ENCODE results near the gene LRRC74A. TPM values are rescaled to one million over a fixed set of nuclear protein-coding genes. Genes with fewer than 3 reads are reported as not detected.

LRRC74A gene
- total and polyA plus RNA-seq, 9 of the 15 experiments (the other 6 are each of a cell fraction or from before 2014, with no cell fraction given): not detected

DNA sequence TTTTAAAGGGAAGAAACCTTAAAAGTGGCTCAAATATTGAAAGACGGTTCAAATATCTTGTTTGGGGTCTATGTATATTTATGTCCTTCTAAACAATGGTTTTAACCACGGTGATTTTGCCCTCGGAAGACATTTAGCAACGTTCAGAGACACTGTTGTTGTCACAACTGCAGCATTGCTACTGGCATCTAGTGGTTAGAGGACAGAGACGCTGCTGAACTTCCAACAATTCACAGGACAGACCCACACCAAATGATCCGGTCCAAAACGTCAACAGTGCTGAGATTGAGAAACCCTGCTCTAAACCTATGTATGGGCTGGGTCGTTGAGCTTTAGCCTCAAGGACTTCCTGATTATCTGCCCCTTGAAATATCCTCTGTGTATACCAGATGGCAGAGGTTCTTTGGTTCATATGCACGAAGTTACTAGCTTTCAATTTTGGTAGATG is 15.2 kb upstream of the LRRC74A start (continued):
- TF ChIP-seq RBM25 (IDR thresholded peaks at IDR 0.05; ENCODE audit: low read depth, low read length, severe bottlenecking): no peak
- TF ChIP-seq ZNF395 (CRISPR knock-in tag; IDR thresholded peaks at IDR 0.05): no peak

DNA sequence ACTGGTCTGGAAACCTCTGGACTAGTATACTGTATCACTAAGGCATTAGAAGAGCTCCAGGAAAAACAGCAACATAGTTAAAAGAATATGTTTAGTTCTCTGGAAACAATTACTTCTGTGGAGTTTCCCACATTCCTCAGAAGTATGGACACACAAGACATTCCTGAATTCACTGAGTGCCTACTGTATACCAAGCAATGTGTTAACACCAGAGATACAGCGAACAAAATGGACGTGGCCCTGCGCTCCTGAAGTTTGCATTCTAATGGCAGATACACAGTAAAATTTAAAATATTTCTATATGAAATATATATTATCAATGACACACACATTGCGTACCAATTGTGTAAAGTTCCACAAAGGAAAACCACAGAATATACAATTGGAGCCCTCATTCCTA is 14.6 kb upstream of the LRRC74A start:
- peak in 1 of 4 experiments; percentile 17 for DNase-seq (ENCODE audit: extremely low read depth in 1 of 4, low spot score in 3 of 4)
- H3K36me3 ChIP-seq (ENCODE audit: control insufficient read depth, insufficient read depth, low read length): peaks cover 27% of the 10 kb centered on the region
- CTCF ChIA-PET (ENCODE audit: low intra/inter-chr PET ratio): no interaction called here
- in situ Hi-C loops (cut with MboI) (no loop called here), intact Hi-C loops (cut with micrococcal nuclease) (no loop called here)
- 17% methylated on average over 4 of the region's 4 CpGs for WGBS (ENCODE audit: insufficient coverage, low coverage, missing lambda C conversion rate)
- 0 out of 2 replicates have a peak overlapping the region, but pooled peaks have one; percentile 98 for H2AFZ ChIP-seq (ENCODE audit: low read depth, low read length)
- FAIRE-seq: no peak
- no peaks in the 10 kb centered on the region for H3K27me3 ChIP-seq (ENCODE audit: control insufficient read depth in 2 of 2, insufficient read depth in 2 of 2, low read length in 2 of 2)
- peaks cover 13 to 14% of the 10 kb centered on the region in 2 experiments; a peak in 4 of 5 replicates for H3K4me1 ChIP-seq (replicated peaks in 1 of 2; ENCODE audit: control insufficient read depth in 2 of 2, insufficient read depth in 2 of 2, low read length in 2 of 2)
- peak overlapping the region; percentile 56 for H3K4me3 ChIP-seq
- POLR2A ChIA-PET: interaction anchor here (0.7 to 1.1 kb wide), 5 partner anchors 9 to 122 kb away, joined by 3 to 6 read pairs (median 4); no protein-coding TSS in a partner anchor
- peak overlapping the region; percentile 83 for H3K4me2 ChIP-seq (ENCODE audit: insufficient read depth, low read length)
- peak overlapping the region; percentile 77; the same call in 2 of the 3 replicates for H3K27ac ChIP-seq (ENCODE audit: extremely low read depth, low read depth, low read length)
- H3K9ac ChIP-seq (ENCODE audit: insufficient read depth in 1 of 2, low read depth in 2 of 2, low read length in 2 of 2): peak overlapping the region in 1 of 2 experiments; percentile 76; a peak in 2 of 4 replicates
- no TSS peak for BruUV-seq (replicated peaks)
- no peaks in the 10 kb centered on the region for H4K20me1 ChIP-seq (replicated peaks; ENCODE audit: control insufficient read depth, insufficient read depth, low read length)
- H3K9me1 ChIP-seq (ENCODE audit: control insufficient read depth, insufficient read depth, low read length): no peaks in the 10 kb centered on the region
- peaks cover 25% of the 10 kb centered on the region for H3K79me2 ChIP-seq (ENCODE audit: control insufficient read depth, insufficient read depth, low read length)
- no peaks in the 10 kb centered on the region for H3K9me3 ChIP-seq (replicated peaks; ENCODE audit: control insufficient read depth, insufficient read depth, low read depth, low read length)
- ATAC-seq: peak; percentile 31; the same call in 2 of the 3 replicates
- TF ChIP-seq MYC (IDR thresholded peaks at IDR 0.05; ENCODE audit: low read depth, low read length): no peak
- TF ChIP-seq MYC (CRISPR knock-in tag; IDR thresholded peaks at IDR 0.05; ENCODE audit: borderline replicate concordance, low read depth): no peak
- TF ChIP-seq ZNF561 (CRISPR knock-in tag; conservative IDR thresholded peaks at IDR 0.05): no peak
- no peak for TF ChIP-seq ZNF384 (IDR thresholded peaks at IDR 0.05; ENCODE audit: low read depth, low read length)
- TF ChIP-seq YY1 (IDR thresholded peaks at IDR 0.05; ENCODE audit: borderline replicate concordance in 1 of 3, control insufficient read depth in 1 of 3, extremely low read depth in 1 of 3, insufficient read depth in 3 of 3, insufficient read length in 1 of 3, insufficient replicate concordance in 2 of 3, low read depth in 1 of 3, low read length in 2 of 3): peak in 1 of 3 experiments; percentile 41
- TF ChIP-seq STAT5B (CRISPR knock-in tag; IDR thresholded peaks at IDR 0.05): no peak
- TF ChIP-seq ETV1 (tag; conservative IDR thresholded peaks at IDR 0.05; ENCODE audit: low read depth): no peak
- no peak for TF ChIP-seq ZNF408 (CRISPR knock-in tag; IDR thresholded peaks at IDR 0.05; ENCODE audit: low read depth)
- TF ChIP-seq MTA2 (IDR thresholded peaks at IDR 0.05; ENCODE audit: low read depth): no peak
- peak; percentile 95 for TF ChIP-seq ZKSCAN8 (CRISPR knock-in tag; IDR thresholded peaks at IDR 0.05)
- TF ChIP-seq, protein P1, sequence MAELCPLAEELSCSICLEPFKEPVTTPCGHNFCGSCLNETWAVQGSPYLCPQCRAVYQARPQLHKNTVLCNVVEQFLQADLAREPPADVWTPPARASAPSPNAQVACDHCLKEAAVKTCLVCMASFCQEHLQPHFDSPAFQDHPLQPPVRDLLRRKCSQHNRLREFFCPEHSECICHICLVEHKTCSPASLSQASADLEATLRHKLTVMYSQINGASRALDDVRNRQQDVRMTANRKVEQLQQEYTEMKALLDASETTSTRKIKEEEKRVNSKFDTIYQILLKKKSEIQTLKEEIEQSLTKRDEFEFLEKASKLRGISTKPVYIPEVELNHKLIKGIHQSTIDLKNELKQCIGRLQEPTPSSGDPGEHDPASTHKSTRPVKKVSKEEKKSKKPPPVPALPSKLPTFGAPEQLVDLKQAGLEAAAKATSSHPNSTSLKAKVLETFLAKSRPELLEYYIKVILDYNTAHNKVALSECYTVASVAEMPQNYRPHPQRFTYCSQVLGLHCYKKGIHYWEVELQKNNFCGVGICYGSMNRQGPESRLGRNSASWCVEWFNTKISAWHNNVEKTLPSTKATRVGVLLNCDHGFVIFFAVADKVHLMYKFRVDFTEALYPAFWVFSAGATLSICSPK (IDR thresholded peaks at IDR 0.05; ENCODE audit: borderline replicate concordance): no peak
- no peak for TF ChIP-seq SMAD1 (IDR thresholded peaks at IDR 0.05; ENCODE audit: low read depth, low read length, partially characterized antibody)

Measured in K562 (cell line).